HepG2 (cell line): ENCODE results near the gene LDAH. TPM values are rescaled to one million over a fixed set of nuclear protein-coding genes. Genes with fewer than 3 reads are reported as not detected.

Source experiments
- AGO1 ChIP-seq: fragments of 200-400 bp; formaldehyde crosslinking; IDR thresholded peaks from 2 replicates; pipeline ENCODE4 v1.6.1; 2017; ENCODE audit warnings: mild to moderate bottlenecking, low read depth, low read length, moderate library complexity; ENCODE audit not compliant: poor library complexity, severe bottlenecking
- ATRX ChIP-seq: sonication (generic); formaldehyde crosslinking; IDR thresholded peaks from 2 replicates; pipeline ENCODE4 v1.4.0; 2020; ENCODE audit warnings: missing genetic modification reagents, borderline replicate concordance
- GATAD2A ChIP-seq: IDR thresholded peaks from 2 replicates; pipeline ENCODE4 v1.6.1; 2016
- IKZF5 ChIP-seq: IDR thresholded peaks from 2 replicates; pipeline ENCODE4 v1.6.1; 2018; ENCODE audit warnings: missing genetic modification reagents, mild to moderate bottlenecking, missing compliant biosample characterization
- IRF9 ChIP-seq: sonication (generic); formaldehyde crosslinking; IDR thresholded peaks from 2 replicates; pipeline ENCODE4 v1.8.0; 2022; ENCODE audit warnings: missing genetic modification reagents, mild to moderate bottlenecking, borderline replicate concordance
- MXD1 ChIP-seq: sonication (generic); formaldehyde crosslinking; IDR thresholded peaks from 2 replicates; pipeline ENCODE4 v1.4.0; 2020; ENCODE audit warnings: mild to moderate bottlenecking, missing genetic modification reagents
- PATZ1 ChIP-seq: sonication (generic); formaldehyde crosslinking; IDR thresholded peaks from 2 replicates; pipeline ENCODE4 v1.4.0; 2020; ENCODE audit warnings: missing genetic modification reagents
- PBX3 ChIP-seq: sonication (generic); formaldehyde crosslinking; IDR thresholded peaks from 2 replicates; pipeline ENCODE4 v1.8.1; 2023; ENCODE audit warnings: missing genetic modification reagents, inconsistent platforms, borderline replicate concordance
- PRDM4 ChIP-seq: sonication (generic); formaldehyde crosslinking; IDR thresholded peaks from 2 replicates; pipeline ENCODE4 v1.9.0; 2021; ENCODE audit warnings: missing genetic modification reagents, borderline replicate concordance
- SP5 ChIP-seq: IDR thresholded peaks from 2 replicates; pipeline ENCODE4 v1.6.1; 2016; ENCODE audit warnings: low read depth, borderline replicate concordance
- SPEN ChIP-seq: sonication (generic); formaldehyde crosslinking; IDR thresholded peaks from 2 replicates; pipeline ENCODE4 v1.5.1; 2020; ENCODE audit warnings: low read depth, mild to moderate bottlenecking, missing genetic modification reagents
- ZNF446 ChIP-seq: sonication (generic); formaldehyde crosslinking; IDR thresholded peaks from 2 replicates; pipeline ENCODE4 v1.5.0; 2020; ENCODE audit warnings: mild to moderate bottlenecking, missing genetic modification reagents
- ZNF609 ChIP-seq: sonication (generic); formaldehyde crosslinking; IDR thresholded peaks from 2 replicates; pipeline ENCODE4 v1.4.0; 2020; ENCODE audit warnings: mild to moderate bottlenecking, missing genetic modification reagents, borderline replicate concordance
- ZNF670 ChIP-seq: sonication (generic); formaldehyde crosslinking; IDR thresholded peaks from 2 replicates; pipeline ENCODE4 v1.8.0; 2022; ENCODE audit warnings: mild to moderate bottlenecking, missing genetic modification reagents, borderline replicate concordance
- polyA plus RNA-seq, 8 experiments: library from polyadenylated mRNA; depleted of rRNA in 3 of 8; stranded (reverse) in 7 of 8; unstranded in 1 of 8; fragments of >200 nt; fragmentation: Illumina TruSeq in 4 of 8; extraction: Trizol in 4 of 8; gene quantifications; 2 replicates each; pipeline versions ENCODE4 v1.2.1 to v1.2.3, GENCODE V29; 2011 to 2016; ENCODE audit warnings: low read depth in 4 of 8, missing spikeins in 1 of 8, mixed read lengths in 1 of 8; ENCODE audit not compliant: insufficient read depth in 1 of 8
- total RNA-seq, 5 experiments: library from RNA; depleted of rRNA; stranded (reverse); fragments of >200 nt; fragmentation: Illumina TruSeq; extraction: Trizol; gene quantifications; 2 replicates each; pipeline ENCODE4 v1.2.3, GENCODE V29; 2016; ENCODE audit warnings: low read depth in 1 of 5

The LDAH gene
- total and polyA plus RNA-seq, 2 of the 13 experiments (the other 11 are each of a cell fraction or from before 2014, with no cell fraction given): 28.8 to 46.2 TPM

GRCh38 chr2:20728114-20728758 is 94.7 kb downstream of the LDAH start (continued):
- no peak for TF ChIP-seq PRDM4
- TF ChIP-seq IKZF5: peak; percentile 88
- 0 out of 2 replicates have a peak, but pooled peaks have one; percentile 62 for TF ChIP-seq IRF9 (CRISPR knock-in tag)
- TF ChIP-seq GATAD2A: peak; percentile 95
- no peak for TF ChIP-seq SP5
- peak; percentile 93 for TF ChIP-seq ZNF609 (CRISPR knock-in tag)
- peak; percentile 95; the same call in 1 of the 2 replicates for TF ChIP-seq SPEN (CRISPR knock-in tag)
- no peak for TF ChIP-seq AGO1
- TF ChIP-seq PATZ1 (CRISPR knock-in tag): peak; percentile 98
- TF ChIP-seq PBX3 (CRISPR knock-in tag): no peak
- no peak for TF ChIP-seq ZNF446 (CRISPR knock-in tag)
- no peak for TF ChIP-seq MXD1 (CRISPR knock-in tag)
- peak; percentile 69; the same call in 1 of the 2 replicates for TF ChIP-seq ZNF670 (CRISPR knock-in tag)
- no peak for TF ChIP-seq ATRX (CRISPR knock-in tag)
